CD4-positive, alpha-beta T cell treated with Interleukin-6 at 100 ng/mL for 8 hours (primary cell): ENCODE measurements around the gene MCFD2.
"Not testable (repeated sequence)": the region's sequence is repeated elsewhere in the genome, so short reads cannot be mapped to it uniquely, and the experiment has no call there.

Experiments
- DNase-seq: peaks from one replicate; pipeline ENCODE4 v3.0.0-alpha.2; 2020; ENCODE audit warnings: mixed read lengths, low spot score

MCFD2 gene

GRCh38 chr2:46902465-46902864 is 13.1 kb downstream of the MCFD2 start:
- DNase-seq = no peak

GRCh38 chr2:46901611-46902010 is 14.0 kb downstream of the MCFD2 start:
- DNase-seq = no peak

DNA sequence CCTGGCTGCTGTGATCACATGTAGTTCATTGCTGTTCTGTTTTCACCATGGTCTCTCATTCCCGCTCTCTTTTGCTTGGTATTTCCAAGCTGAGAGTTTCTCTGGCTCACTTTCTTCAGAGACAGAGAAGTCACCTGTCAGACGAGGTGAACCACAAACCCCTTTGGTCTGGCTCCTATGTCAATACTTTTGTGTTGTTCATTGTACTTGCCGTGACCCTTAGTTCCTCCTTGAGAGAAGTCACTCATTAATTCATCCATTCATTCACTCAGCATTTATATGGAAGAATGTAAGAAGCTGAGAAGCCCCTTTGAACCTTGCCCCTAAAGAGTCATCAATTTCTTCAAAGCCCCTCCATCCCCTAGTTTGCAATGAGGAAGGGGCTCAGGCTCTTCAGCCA is 15.2 kb downstream of the MCFD2 start:
- DNase-seq = no peak

DNA sequence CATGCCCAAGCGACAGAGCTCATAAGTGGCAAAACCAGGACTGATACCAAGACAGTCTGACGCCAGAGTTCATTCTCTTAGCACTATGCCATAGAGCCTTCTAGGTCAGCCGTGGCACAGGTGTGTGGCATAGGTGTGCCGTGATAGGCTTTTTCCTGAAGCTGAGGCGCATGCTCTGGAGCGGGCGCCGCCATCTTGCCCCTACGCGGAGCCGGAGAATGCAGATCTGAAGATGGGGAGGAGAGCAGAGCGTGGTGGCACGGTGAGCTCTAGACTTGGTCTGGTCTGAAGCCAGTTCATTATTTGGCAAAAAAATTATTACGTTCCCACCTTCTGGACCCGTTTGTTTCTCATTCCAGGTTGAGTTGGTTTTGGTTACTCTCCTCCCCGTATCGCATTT is 16.6 kb downstream of the MCFD2 start:
- DNase-seq = no peak

DNA sequence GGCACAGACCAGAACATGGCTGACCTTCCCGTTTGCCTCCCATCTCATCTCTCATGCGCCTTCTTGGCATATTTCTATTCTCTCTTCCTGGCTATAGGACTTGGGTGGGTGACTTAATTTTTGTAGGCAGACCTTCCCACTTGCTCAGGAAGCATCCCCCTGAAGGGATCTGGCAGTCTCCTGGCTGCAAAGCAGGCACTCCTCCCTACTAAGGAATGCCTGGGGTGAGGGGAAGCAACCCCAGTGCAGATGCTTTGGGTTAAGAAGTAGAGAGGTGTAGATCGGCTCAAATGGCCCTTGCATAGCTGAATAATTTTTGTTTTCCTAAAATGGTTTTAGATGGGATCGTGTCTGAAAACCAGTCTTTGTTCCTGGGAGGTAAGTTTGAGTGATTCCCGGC is 17.6 kb downstream of the MCFD2 start:
- no peak for DNase-seq

GRCh38 chr2:46893269-46893939 is 22.2 kb downstream of the MCFD2 start:
- no peak for DNase-seq

GRCh38 chr2:46891956-46892553 is 23.6 kb downstream of the MCFD2 start:
- DNase-seq = no peak

DNA sequence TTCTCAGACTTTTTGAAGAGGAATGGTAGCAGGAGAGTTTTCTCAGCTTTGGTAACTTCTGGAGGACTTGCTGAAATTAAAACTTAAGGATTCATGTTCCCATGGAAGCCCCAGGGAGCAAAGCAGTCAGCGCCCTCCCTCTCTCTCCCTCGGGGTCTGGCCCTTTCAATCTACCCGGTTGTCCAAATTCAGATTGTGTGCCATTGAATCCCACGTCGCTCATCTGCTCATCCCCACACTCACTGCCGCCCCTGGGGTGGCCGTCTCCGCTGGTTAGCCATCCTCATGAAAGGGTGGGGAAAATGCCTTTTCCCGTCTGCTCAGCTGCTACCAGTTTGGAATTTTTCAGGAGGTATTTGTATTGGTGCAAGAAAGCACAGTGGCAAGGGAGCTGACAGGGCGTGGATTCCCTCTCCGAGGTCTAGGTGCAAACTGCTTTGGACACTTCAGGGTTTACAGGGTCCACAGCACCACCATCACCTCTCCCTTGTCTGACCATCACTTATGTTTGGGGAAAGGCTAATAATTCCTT is 27.1 kb downstream of the MCFD2 start:
- DNase-seq = no peak

DNA sequence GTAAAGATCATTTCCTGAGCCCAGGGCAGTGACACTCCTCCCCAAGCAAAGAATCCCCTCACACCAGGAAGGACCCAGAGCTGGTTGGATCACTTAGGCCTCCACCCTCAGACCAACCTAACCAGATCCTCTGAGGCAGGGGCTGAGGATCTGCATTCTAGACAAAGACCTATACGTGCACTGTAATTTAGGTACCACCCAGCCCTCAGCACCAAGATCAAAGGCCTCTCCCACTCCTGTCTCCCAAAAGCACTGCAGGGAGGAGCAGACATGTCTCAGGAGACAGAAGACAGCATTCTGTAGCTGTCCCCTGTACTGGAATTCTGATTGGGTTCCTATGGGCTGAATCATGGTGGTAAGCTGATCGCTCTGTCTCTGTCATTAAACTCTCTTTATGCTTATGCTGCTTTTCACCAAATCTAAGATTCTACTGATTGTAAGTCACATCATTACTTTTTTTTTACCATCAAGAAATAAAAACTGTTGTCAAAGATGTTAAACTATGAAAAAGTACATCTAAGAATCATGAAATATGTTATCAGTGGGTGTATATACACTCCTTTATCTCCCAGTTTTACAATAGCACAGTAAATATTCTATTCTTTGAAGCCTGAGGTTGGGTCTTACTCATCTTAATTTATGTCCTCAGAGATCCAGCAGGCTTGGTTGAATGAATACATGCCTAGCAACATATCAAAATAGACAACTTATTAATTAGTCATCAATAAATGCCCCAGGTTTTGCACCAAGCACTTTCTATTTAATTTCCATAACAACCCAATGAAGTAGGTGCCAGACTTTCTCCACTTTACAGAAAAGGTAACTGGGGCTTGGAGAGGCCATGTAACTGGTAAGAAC is 28.3 kb downstream of the MCFD2 start:
- no peak for DNase-seq

DNA sequence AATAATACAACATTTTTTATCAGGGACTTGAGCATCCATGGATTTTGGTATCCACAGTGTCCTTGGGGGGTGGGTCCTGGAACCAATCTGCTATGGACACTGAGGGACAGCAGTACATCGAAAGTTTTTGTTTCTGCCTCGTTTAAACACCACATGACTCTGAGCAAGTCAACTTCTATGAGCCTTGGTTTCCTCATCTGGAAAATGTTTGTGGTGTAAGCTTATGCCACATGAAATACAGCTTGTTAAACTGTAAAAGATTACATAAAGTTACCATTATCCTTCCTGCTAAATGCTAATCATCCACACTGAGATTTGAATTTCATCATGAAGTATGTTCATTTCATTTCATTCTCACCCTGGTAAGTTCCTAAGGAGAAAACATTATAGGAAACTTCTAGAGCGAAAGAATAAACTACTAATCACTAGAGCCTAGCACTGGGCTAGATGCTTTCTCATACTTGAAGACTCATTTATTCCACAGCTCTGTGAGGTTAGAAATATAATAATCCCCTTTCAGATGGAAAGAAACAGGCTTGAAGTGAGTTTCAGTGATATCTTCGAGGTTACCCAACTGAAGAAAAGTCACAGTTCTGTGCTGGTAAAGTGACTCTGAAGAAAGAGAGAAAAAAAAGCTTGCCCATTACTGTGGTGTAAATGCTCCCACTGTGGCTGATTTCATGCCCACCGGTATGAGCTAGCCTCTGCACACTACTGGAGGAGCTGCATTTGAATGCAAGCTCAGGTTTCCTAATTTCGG is 29.2 kb downstream of the MCFD2 start:
- DNase-seq = no peak

DNA sequence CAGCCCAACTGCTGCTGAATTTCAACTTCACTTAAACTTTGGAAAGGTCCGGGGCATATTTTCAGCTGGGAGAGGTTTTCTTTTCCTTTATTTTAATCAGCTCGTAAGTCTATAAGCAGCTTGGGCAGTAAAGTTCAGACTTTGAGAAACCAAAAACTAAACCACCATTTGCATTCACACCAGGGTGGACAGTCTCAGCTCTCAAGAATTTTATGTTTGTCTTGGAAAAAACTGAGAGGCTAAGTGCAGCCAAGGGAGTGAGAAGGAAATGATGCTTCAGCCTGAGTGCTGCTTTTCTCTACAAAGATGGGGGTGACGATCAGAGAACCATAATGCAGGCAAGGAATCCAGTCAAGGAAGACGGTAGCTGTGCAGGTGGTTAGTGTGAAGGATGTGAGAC is 30.2 kb downstream of the MCFD2 start:
- no peak for DNase-seq

DNA sequence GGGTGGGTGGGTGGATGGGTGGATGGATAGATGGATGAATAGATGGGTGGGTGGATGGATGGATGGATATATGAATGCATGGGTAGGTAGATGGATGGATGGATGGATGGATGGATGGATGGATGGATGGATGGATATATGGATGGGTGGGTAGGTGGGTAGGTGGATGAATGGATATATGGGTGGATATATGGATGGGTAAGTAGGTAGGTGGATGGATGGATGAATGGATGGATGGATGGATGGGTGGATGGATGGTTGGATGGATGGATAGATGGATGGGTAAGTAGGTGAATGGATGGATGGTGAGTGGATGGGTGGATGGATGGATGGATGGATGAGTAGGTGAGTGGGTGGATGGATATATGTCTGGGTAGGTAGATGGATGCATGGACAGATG is 36.1 kb downstream of the MCFD2 start:
- no peak for DNase-seq

- DNase-seq = no peak
Observed at GRCh38 chr2:46878886-46879285, 36.7 kb downstream of the MCFD2 start.

DNA sequence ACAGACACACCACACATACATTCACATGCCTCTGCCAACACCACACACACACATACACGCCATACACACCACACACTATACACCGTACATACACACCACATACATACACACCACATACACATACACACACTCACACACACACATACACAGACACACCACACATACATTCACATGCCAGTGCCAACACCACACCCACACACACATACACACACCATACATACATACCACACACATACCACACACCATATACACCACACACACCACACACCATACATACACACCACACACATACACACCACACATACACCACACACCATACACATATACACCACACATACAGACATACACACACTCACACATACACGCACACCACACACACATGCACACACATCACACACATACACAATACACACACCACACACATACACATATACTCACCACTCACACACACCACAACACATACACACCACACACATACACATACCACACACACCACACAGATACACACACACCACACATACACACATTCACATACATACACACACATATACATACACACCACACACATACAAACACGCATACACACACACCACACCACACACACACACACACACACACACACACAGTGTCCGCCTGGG is 37.2 kb downstream of the MCFD2 start:
- no peak for DNase-seq

GRCh38 chr2:46877619-46878113 is 37.9 kb downstream of the MCFD2 start:
- no peak for DNase-seq

DNA sequence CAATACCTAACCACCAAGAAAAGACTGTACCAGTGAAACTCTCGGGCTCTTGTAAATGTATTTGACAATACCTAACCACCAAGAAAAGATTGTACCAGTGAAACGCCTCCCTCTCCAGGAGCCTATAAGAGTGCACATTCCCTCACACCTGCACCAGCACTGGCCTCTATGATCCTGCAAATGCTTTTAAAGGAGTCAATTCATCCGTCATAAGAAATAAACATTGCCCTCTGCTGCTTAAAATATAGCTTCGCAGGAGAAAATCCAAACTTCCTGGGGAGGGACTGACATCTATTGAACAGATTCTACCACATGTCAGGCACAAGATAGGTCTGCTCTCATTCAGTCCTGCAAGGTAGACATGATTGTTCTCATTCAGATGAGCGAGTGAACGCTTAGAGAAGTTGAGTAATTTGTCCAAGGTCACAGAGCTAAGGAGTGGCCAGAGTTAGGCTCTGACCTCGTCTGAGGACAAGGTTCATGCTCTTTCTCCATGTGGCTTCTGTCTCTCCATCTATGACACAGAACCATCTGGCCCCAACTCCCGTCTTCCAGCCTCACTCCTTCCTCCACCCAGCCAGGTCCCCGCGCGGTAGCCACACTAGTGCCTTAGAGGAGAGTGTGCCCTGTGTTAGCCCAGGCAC is 38.7 kb downstream of the MCFD2 start:
- DNase-seq = no peak

DNA sequence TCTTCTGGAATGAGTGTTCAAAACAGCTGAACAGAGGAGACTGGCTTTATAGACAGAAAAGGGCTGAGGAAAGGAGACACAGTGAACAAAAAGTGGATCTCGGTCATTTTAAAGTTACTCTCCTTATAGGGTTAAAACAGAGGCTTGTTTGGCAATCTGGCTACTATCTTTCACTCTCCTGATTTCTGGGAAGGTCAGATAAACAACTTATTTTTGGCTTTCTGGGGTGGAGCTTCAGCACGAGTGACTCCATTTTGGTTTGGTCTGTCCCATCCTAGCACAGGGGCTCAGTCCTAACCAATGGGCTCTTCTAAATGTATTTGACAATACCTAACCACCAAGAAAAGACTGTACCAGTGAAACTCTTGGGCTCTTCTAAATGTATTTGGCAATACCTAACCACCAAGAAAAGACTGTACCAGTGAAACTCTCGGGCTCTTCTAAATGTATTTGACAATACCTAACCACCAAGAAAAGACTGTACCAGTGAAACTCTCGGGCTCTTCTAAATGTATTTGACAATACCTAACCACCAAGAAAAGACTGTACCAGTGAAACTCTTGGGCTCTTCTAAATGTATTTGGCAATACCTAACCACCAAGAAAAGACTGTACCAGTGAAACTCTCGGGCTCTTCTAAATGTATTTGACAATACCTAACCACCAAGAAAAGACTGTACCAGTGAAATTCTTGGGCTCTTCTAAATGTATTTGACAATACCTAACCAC is 39.5 kb downstream of the MCFD2 start:
- DNase-seq = not testable (repeated sequence)

DNA sequence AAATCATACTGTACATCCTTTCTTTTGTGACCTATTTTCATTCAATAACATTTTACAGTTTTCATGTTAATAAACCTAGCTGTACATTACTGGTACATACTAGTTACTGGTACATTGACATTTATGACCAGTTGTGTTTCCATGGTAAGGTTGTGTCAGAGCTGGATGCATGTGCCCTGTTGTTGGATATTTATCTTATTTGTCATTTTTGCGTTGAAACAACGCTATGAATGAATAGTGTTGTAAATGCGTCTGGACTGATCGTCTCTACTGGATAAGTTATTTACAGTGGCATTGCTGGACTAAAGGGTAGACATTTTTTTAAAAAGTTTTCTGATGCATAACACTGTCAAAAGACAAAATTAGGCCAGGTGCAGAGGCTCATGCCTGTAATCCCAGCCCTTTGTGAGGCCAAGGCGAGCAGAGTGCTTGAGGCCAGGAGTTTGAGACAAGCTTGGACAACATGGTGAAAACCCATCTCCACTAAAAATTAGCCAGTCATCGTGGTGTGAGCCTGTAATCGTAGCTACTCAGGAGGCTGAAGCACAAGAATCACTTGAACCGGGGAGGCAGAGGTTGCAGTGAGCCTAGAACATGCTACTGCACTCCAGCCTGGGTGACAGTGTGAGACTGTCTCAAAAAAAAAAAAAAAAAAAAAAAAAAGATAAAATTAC is 40.2 kb downstream of the MCFD2 start:
- no peak for DNase-seq

GRCh38 chr2:46874236-46874929 is 41.2 kb downstream of the MCFD2 start:
- DNase-seq = no peak
